ENCODE results near the gene TEAD1. TPM values are rescaled to one million over a fixed set of nuclear protein-coding genes. Genes with fewer than 3 reads are reported as not detected.
A peak's percentile ranks its signal among the peaks of the same experiment; 100 is the strongest.

The TEAD1 gene
- total and polyA plus RNA-seq, 2 donors (not counting 3 experiments of a cell fraction or from before 2014, with no cell fraction given): 15.3 to 49.0 TPM

DNA sequence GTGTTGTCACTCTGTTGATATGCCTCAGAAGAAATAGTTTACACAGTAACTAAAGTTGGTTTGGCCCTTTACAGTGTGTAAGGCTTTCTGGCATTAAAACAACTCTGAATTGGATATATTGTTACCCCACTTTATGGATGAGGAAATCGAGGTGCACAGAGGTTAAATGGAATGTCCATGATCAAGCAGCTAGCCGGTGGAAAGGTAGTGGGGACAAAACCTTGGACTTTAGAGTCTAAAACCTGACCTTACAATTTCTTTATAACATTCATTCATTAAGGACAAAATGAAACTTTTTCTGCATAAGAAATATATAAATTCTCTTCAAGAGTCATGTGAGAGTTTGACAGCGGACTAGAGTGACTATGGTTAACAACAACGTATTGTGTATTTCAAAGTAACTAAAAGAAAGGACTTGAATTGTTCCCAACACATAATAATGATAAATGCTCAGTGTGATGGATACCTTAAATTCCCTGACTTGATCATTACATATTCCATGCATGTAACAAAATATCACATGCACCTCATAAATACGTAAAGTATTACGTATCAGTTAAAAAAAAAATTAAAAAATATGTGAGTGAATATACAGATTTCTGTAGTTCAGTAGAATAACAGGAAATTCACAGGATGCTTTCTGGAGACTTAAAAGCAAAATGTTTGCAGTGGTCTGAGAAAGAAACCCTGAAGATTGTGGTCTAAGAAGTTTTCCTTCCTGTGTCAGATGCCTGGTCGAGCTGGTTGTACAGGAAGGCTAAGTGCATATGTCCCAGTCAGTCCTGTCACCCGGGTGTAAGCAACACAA lies 51.0 kb downstream of the TEAD1 start:
- ChIA-PET POLR2A (no interaction called here), CTCF (no interaction called here)
- Histone ChIP-seq H3K9ac (replicated peaks; ENCODE audit: extremely low read depth, insufficient read depth, low read length) (peak overlapping the region; percentile 17), H3K4me2 (ENCODE audit: insufficient read depth, low read length) (peak overlapping the region; percentile 33), H3K9me3 (replicated peaks; ENCODE audit: control insufficient read depth, insufficient read depth, low read length) (no peaks in the 10 kb centered on the region), H3K27me3 (ENCODE audit: control insufficient read depth in 2 of 2, insufficient read depth in 2 of 2, low read length in 2 of 2) (no peaks in the 10 kb centered on the region), H3K79me2 (ENCODE audit: control insufficient read depth, insufficient read depth, low read length) (peaks cover 50% of the 10 kb centered on the region), H3K4me1 (ENCODE audit: control insufficient read depth, extremely low read depth, insufficient read depth, low read length) (peaks cover 43% of the 10 kb centered on the region), H3K4me3 (replicated peaks in 1 of 3; ENCODE audit: insufficient read depth in 1 of 3, low read depth in 1 of 3, low read length in 3 of 3) (no peak overlapping the region), H3K27ac (ENCODE audit: insufficient read depth, low read depth, low read length) (peak overlapping the region; percentile 78), H3K9me1 (replicated peaks; ENCODE audit: control insufficient read depth, extremely low read depth, insufficient read depth, low read length) (no peaks in the 10 kb centered on the region), H3K36me3 (ENCODE audit: control insufficient read depth in 2 of 2, extremely low read depth in 1 of 2, insufficient read depth in 2 of 2, low read length in 2 of 2) (no peaks in the 10 kb centered on the region), H2AFZ (ENCODE audit: low read depth, low read length) (no peak overlapping the region), H4K20me1 (replicated peaks; ENCODE audit: control insufficient read depth, extremely low read depth, insufficient read depth, low read length) (peaks cover 4% of the 10 kb centered on the region)
- no TSS peak for BruUV-seq (replicated peaks)
- TF ChIP-seq GATA2 (IDR thresholded peaks at IDR 0.05; ENCODE audit: insufficient read depth, insufficient read length, low read depth, low read length): no peak
- DNase-seq (ENCODE audit: low read depth, low spot score) (peak; percentile 74), FAIRE-seq (peak; percentile 79)
- intact Hi-C loops (cut with micrococcal nuclease) (loop anchor here (2.0 kb wide), 1 partner anchor 50 kb away; the partner anchor contains the start of gene TEAD1), dilution Hi-C loops (cut with MboI; ENCODE audit: extremely low pct_ligation_motif_present, low sequenced_read_pairs) (no loop called here)

DNA sequence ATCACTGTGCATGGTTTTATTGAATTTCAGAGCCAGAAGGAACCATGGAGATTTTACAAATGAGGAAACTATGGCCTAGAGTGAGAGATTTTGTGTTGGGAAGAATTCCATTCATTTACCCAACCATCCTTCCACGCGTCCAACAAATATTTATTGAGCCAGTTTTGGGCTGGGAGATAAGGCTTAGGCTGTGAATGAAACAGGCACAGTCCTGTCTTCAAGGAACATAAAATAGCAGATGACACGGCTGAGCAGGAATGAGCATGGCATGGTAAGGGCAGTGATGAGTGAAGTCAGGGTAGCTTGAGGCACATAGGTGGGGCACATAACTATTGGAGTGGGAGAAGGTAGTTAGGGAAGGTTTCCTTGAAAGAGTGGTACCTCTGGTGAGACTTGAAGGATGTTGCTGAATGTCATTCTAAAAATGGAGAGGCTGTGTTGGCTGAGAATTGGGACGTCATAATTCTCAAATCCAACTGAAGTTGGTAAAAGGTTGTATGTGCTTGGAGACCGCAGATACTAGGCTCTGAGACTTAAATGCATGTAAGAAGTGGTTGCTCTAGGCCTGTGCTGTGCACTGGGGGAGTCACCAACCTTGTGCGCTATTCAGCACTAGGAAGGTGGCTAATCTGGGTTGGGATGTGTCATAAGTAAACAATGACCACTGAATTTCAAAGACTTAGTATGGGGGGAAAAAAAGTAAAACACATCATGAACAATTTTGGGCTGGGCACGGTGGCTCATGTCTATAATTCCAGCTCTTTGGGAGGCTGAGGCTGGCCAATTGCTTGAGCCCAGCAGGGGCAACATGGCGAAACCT lies 51.9 kb downstream of the TEAD1 start:
- Histone ChIP-seq H3K9ac (replicated peaks; ENCODE audit: extremely low read depth, insufficient read depth, low read length) (no peak overlapping the region), H3K4me3 (replicated peaks in 1 of 3; ENCODE audit: insufficient read depth in 1 of 3, low read depth in 1 of 3, low read length in 3 of 3) (no peak overlapping the region), H3K79me2 (ENCODE audit: control insufficient read depth, insufficient read depth, low read length) (peaks cover 48% of the 10 kb centered on the region), H2AFZ (ENCODE audit: low read depth, low read length) (no peak overlapping the region), H3K36me3 (ENCODE audit: control insufficient read depth in 2 of 2, extremely low read depth in 1 of 2, insufficient read depth in 2 of 2, low read length in 2 of 2) (no peaks in the 10 kb centered on the region), H4K20me1 (replicated peaks; ENCODE audit: control insufficient read depth, extremely low read depth, insufficient read depth, low read length) (peaks cover 4% of the 10 kb centered on the region), H3K27ac (ENCODE audit: insufficient read depth, low read depth, low read length) (peak overlapping the region; percentile 48), H3K27me3 (ENCODE audit: control insufficient read depth in 2 of 2, insufficient read depth in 2 of 2, low read length in 2 of 2) (no peaks in the 10 kb centered on the region), H3K4me2 (ENCODE audit: insufficient read depth, low read length) (peak overlapping the region; percentile 33), H3K9me3 (replicated peaks; ENCODE audit: control insufficient read depth, insufficient read depth, low read length) (no peaks in the 10 kb centered on the region), H3K4me1 (ENCODE audit: control insufficient read depth, extremely low read depth, insufficient read depth, low read length) (peaks cover 43% of the 10 kb centered on the region), H3K9me1 (replicated peaks; ENCODE audit: control insufficient read depth, extremely low read depth, insufficient read depth, low read length) (no peaks in the 10 kb centered on the region)
- no TSS peak for BruUV-seq (replicated peaks)
- FAIRE-seq: no peak
- DNase-seq (ENCODE audit: low read depth, low spot score): peak; percentile 19
- ChIA-PET POLR2A (no interaction called here), CTCF (no interaction called here)
- intact Hi-C loops (cut with micrococcal nuclease) (loop anchor here (2.0 kb wide), 1 partner anchor 51 kb away; the partner anchor contains the start of gene TEAD1), dilution Hi-C loops (cut with MboI; ENCODE audit: extremely low pct_ligation_motif_present, low sequenced_read_pairs) (no loop called here)
- TF ChIP-seq, protein P1, sequence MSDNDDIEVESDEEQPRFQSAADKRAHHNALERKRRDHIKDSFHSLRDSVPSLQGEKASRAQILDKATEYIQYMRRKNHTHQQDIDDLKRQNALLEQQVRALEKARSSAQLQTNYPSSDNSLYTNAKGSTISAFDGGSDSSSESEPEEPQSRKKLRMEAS (IDR thresholded peaks at IDR 0.05; ENCODE audit: insufficient read depth, insufficient read length): no peak
- TF ChIP-seq POLR2A (IDR thresholded peaks at IDR 0.05; ENCODE audit: low read depth, low read length) (no peak), GATA2 (IDR thresholded peaks at IDR 0.05; ENCODE audit: insufficient read depth, insufficient read length, low read depth, low read length) (no peak), MYC (IDR thresholded peaks at IDR 0.05; ENCODE audit: low read depth, low read length) (no peak), EZH2 (IDR thresholded peaks at IDR 0.05; ENCODE audit: borderline replicate concordance, low read depth, low read length, severe bottlenecking) (no peak), FOS (IDR thresholded peaks at IDR 0.05; ENCODE audit: borderline replicate concordance, insufficient read depth, low read length) (no peak)
